GM12878 (cell line): ENCODE data around the gene ACSS1. TPM values are rescaled to one million over a fixed set of nuclear protein-coding genes. Genes with fewer than 3 reads are reported as not detected.

ENCODE experiments used
- ATAC-seq: fragments of 200-7000 bp; cut with Tn5 transposase; 3 replicates; pipeline ENCODE4 v1.9.1; 2020; ENCODE audit warnings: mild to moderate bottlenecking, moderate library complexity
- BruUV-seq: library from RNA; stranded (reverse); fragments of 400-500 nt; replicated peaks from 2 replicates; lab custom pipeline; 2021; lab: Mats Ljungman, UMichigan
- CTCF ChIA-PET: fragments of 300-600 bp; sonication (Branson Sonifier 250); formaldehyde crosslinking; extraction: SDS; loops from one replicate; lab custom pipeline; 2021; ENCODE audit warnings: inconsistent platforms; lab: Yijun Ruan, JAX
- POLR2A ChIA-PET: fragments of 350-600 bp; formaldehyde crosslinking; extraction: SDS; loops from one replicate; lab custom pipeline; 2021; ENCODE audit warnings: inconsistent platforms; lab: Charles Lee
- RAD21 ChIA-PET: fragments of 300-600 bp; sonication (Branson Sonifier 250); formaldehyde crosslinking; loops from one replicate; lab custom pipeline; 2023; ENCODE audit warnings: antibody characterized with exemption; ENCODE audit not compliant: unreplicated experiment; lab: Charles Lee
- SMC1A ChIA-PET: fragments of 300-600 bp; sonication (Branson Sonifier 250); formaldehyde crosslinking; loops from one replicate; lab custom pipeline; 2023; ENCODE audit not compliant: unreplicated experiment, uncharacterized antibody; lab: Charles Lee
- DNase-seq: peaks from one replicate; pipeline ENCODE4 v3.0.0-alpha.2; 2011; ENCODE audit warnings: low read depth, low spot score
- FAIRE-seq: peaks from 3 replicates; lab custom pipeline; 2011; peaks lifted over from hg19 to GRCh38; lab: Jason Lieb, UNC
- H2AFZ ChIP-seq: 2 replicates; pipeline ENCODE4 v1.6.0; 2011; ENCODE audit warnings: low read depth, low read length, control low read depth; ENCODE audit not compliant: control insufficient read depth
- H3K27ac ChIP-seq: 2 replicates; pipeline ENCODE4 v1.5.1; 2011; ENCODE audit warnings: control low read depth; ENCODE audit not compliant: control insufficient read depth, insufficient read depth
- H3K27me3 ChIP-seq, 2 experiments: replicated peaks in 1 of 2; 2 replicates each; pipeline versions ENCODE4 v1.6.0 to v1.6.1; 2011; ENCODE audit warnings: low read length in 1 of 2; ENCODE audit not compliant: control insufficient read depth in 2 of 2, insufficient read depth in 2 of 2
- H3K36me3 ChIP-seq, 2 experiments: 2 replicates each; pipeline ENCODE4 v1.5.1; 2011; ENCODE audit warnings: low read length in 1 of 2; ENCODE audit not compliant: control insufficient read depth in 2 of 2, insufficient read depth in 2 of 2
- H3K4me1 ChIP-seq: 2 replicates; pipeline ENCODE4 v1.6.1; 2011; ENCODE audit warnings: mild to moderate bottlenecking, low read length, moderate library complexity, mixed read lengths; ENCODE audit not compliant: control insufficient read depth, insufficient read depth
- H3K4me2 ChIP-seq: 2 replicates; pipeline ENCODE4 v1.6.0; 2011; ENCODE audit warnings: control low read depth; ENCODE audit not compliant: control insufficient read depth, insufficient read depth
- H3K4me3 ChIP-seq: fragments of 200-600 bp; sonication (generic); 2 replicates; pipeline ENCODE4 v1.5.1; 2016
- H3K79me2 ChIP-seq: 2 replicates; pipeline ENCODE4 v1.6.0; 2011; ENCODE audit warnings: low read length; ENCODE audit not compliant: control insufficient read depth, insufficient read depth
- H3K9ac ChIP-seq: 2 replicates; pipeline ENCODE4 v1.8.0; 2011; ENCODE audit warnings: low read length, control low read depth, mixed read lengths; ENCODE audit not compliant: control insufficient read depth, insufficient read depth
- H3K9me3 ChIP-seq: replicated peaks from 3 replicates; pipeline ENCODE4 v1.5.1; 2011; ENCODE audit warnings: mild to moderate bottlenecking, low read length; ENCODE audit not compliant: control insufficient read depth, insufficient read depth
- H4K20me1 ChIP-seq: 2 replicates; pipeline ENCODE4 v1.6.0; 2011; ENCODE audit not compliant: control insufficient read depth, insufficient read depth
- ASH2L ChIP-seq: fragments of 300-600, 200-600 bp; sonication (generic); IDR thresholded peaks from 2 replicates; pipeline ENCODE4 v1.6.1; 2017; ENCODE audit warnings: low read depth, mild to moderate bottlenecking, borderline replicate concordance
- CBX3 ChIP-seq: fragments of 200-600 bp; sonication (generic); IDR thresholded peaks from 2 replicates; pipeline ENCODE4 v1.6.1; 2016; ENCODE audit warnings: low read depth, borderline replicate concordance
- CEBPB ChIP-seq, 2 experiments: fragments of 150-350 bp in 1 of 2; IDR thresholded peaks; 2 replicates each; pipeline ENCODE4 v1.6.1; 2012 to 2014; ENCODE audit warnings: low read depth in 2 of 2, low read length in 2 of 2, borderline replicate concordance in 1 of 2, inconsistent platforms in 1 of 2
- CEBPZ ChIP-seq: fragments of 150-350 bp; IDR thresholded peaks from 2 replicates; pipeline ENCODE4 v1.6.1; 2016; ENCODE audit warnings: low read depth, low read length
- DPF2 ChIP-seq: fragments of 450-650 bp; IDR thresholded peaks from 2 replicates; pipeline ENCODE4 v1.6.1; 2017; ENCODE audit warnings: mild to moderate bottlenecking
- HCFC1 ChIP-seq: fragments of 150-350 bp; IDR thresholded peaks from 2 replicates; pipeline ENCODE4 v1.6.1; 2014; ENCODE audit warnings: low read length
- HDGF ChIP-seq: fragments of 450-650 bp; IDR thresholded peaks from 2 replicates; pipeline ENCODE4 v1.6.1; 2016; ENCODE audit warnings: antibody characterized with exemption
- IKZF1 ChIP-seq: fragments of 450-650 bp; conservative IDR thresholded peaks from 2 replicates; pipeline ENCODE4 v1.6.1; 2017; ENCODE audit warnings: antibody characterized with exemption, mild to moderate bottlenecking
- MTA2 ChIP-seq: fragments of 450-650 bp; IDR thresholded peaks from 2 replicates; pipeline ENCODE4 v1.6.1; 2016; ENCODE audit warnings: low read depth, mild to moderate bottlenecking, moderate library complexity
- MYC ChIP-seq: IDR thresholded peaks from 2 replicates; pipeline ENCODE4 v1.6.1; 2011; ENCODE audit warnings: mild to moderate bottlenecking, low read length, moderate library complexity, inconsistent platforms; ENCODE audit not compliant: insufficient read depth, insufficient replicate concordance, insufficient read length, severe bottlenecking
- NBN ChIP-seq: fragments of 450-650 bp; IDR thresholded peaks from 2 replicates; pipeline ENCODE4 v1.6.1; 2016
- NR2C2 ChIP-seq: IDR thresholded peaks from 2 replicates; pipeline ENCODE4 v1.6.1; 2011; ENCODE audit warnings: borderline replicate concordance, low read depth; ENCODE audit not compliant: control insufficient read depth, insufficient read length
- NR2F1 ChIP-seq: fragments of 450-650 bp; conservative IDR thresholded peaks from 2 replicates; pipeline ENCODE4 v1.6.1; 2017; ENCODE audit warnings: mild to moderate bottlenecking
- TBL1XR1 ChIP-seq: IDR thresholded peaks from 2 replicates; pipeline ENCODE4 v1.6.1; 2012; ENCODE audit warnings: low read depth, low read length, improper control_type of control experiment
- WGBS: methylation state at CpG from one replicate; pipeline ENCODE4 v1.1.6; 2016; ENCODE audit warnings: low lambda C conversion rate; ENCODE audit not compliant: insufficient replicate concordance, insufficient coverage; ENCODE audit errors: missing lambda C conversion rate; 5-methylcytosine and 5-hydroxymethylcytosine counted together
- in situ Hi-C: fragments of 300-500 bp; cut with MboI; formaldehyde crosslinking; loops from 9 replicates; pipeline ENCODE4 v1.14.3; 2018; ENCODE audit warnings: mixed read lengths
- intact Hi-C: fragments of 100-400 bp; cut with micrococcal nuclease; formaldehyde crosslinking; loops from one replicate; pipeline ENCODE4 v1.14.2; 2022; ENCODE audit not compliant: unreplicated experiment
- polyA plus RNA-seq, 11 experiments: library from polyadenylated mRNA; depleted of rRNA in 4 of 11; unstranded in 6 of 11; stranded (reverse) in 5 of 11; fragments of >200 nt; fragmentation: Nextera tagmentation in 4 of 11; fragmentation: Illumina TruSeq in 1 of 11; extraction: Ambion mirVana in 4 of 11; extraction: Trizol in 1 of 11; gene quantifications; 1 replicate in 1 of 11; 2 replicates in 10 of 11; pipeline versions ENCODE4 v1.2.1 to v1.2.3, GENCODE V29; 2011 to 2016; ENCODE audit warnings: inconsistent platforms in 2 of 11, missing spikeins in 2 of 11, low read depth in 1 of 11
- total RNA-seq, 4 experiments: library from RNA; depleted of rRNA in 3 of 4; stranded (reverse); fragments of >200 nt in 3 of 4; fragmentation: Illumina TruSeq in 1 of 4; extraction: Trizol in 1 of 4; gene quantifications; 2 replicates each; pipeline versions ENCODE4 v1.2.1 to v1.2.3, GENCODE V29; 2013 to 2021

Gene ACSS1
- total and polyA plus RNA-seq, 10 of the 15 experiments (the other 5 are each of a cell fraction or from before 2014, with no cell fraction given) = 1.3 to 44.9 (median 31.1) TPM

GRCh38 chr20:25030007-25030648 is 27.8 kb downstream of the ACSS1 start:
- DNase-seq = no peak
- TF ChIP-seq CBX3 = no peak
- TF ChIP-seq HCFC1 = no peak
- TF ChIP-seq HDGF = no peak
- no peak for TF ChIP-seq NR2C2
- TF ChIP-seq NR2F1 = no peak
- TF ChIP-seq TBL1XR1 = no peak
- TF ChIP-seq MTA2 = no peak
- no peak for TF ChIP-seq DPF2
- TF ChIP-seq, all 136 proteins: peak for 0
- no peaks in the 10 kb centered on the region for H3K27me3 ChIP-seq
- POLR2A ChIA-PET = no interaction called here
- no peaks in the 10 kb centered on the region for H3K4me1 ChIP-seq
- FAIRE-seq (no peak), ATAC-seq (no peak)
- no peaks in the 10 kb centered on the region for H4K20me1 ChIP-seq
- no peak overlapping the region for H3K4me2 ChIP-seq
- H3K79me2 ChIP-seq = no peaks in the 10 kb centered on the region
- peaks cover 0 to 6% of the 10 kb centered on the region in 2 experiments; a peak in 2 of 4 replicates for H3K36me3 ChIP-seq
- RAD21 ChIA-PET = interaction anchor here (1.3 kb wide), 1 partner anchor 27 kb away, joined by 3 read pairs; no protein-coding TSS in a partner anchor
- no peak overlapping the region for H2AFZ ChIP-seq
- in situ Hi-C loops = no loop called here
- BruUV-seq = no TSS peak
- CTCF ChIA-PET = no interaction called here
- no peak overlapping the region for H3K27ac ChIP-seq
- WGBS = 100% methylated on average over 5 of the region's 5 CpGs
- H3K9me3 ChIP-seq = no peaks in the 10 kb centered on the region
- SMC1A ChIA-PET = no interaction called here
- intact Hi-C loops = no loop called here
- no peak overlapping the region for H3K4me3 ChIP-seq
- no peak overlapping the region for H3K9ac ChIP-seq

- ChIA-PET POLR2A (no interaction called here), RAD21 (no interaction called here), CTCF (interaction anchor here (1.6 kb wide), 1 partner anchor 39 kb away, joined by 4 read pairs; no protein-coding TSS in a partner anchor)
- no peaks in the 10 kb centered on the region for H3K79me2 ChIP-seq
- no peak for DNase-seq
- no peak overlapping the region for H3K4me3 ChIP-seq
- WGBS = 75% methylated on average over 4 of the region's 4 CpGs
- no peaks in the 10 kb centered on the region for H3K27me3 ChIP-seq
- no peak for ATAC-seq
- FAIRE-seq = no peak
- in situ Hi-C loops = no loop called here
- H4K20me1 ChIP-seq = no peaks in the 10 kb centered on the region
- no peak overlapping the region for H2AFZ ChIP-seq
- H3K27ac ChIP-seq = no peak overlapping the region
- intact Hi-C loops = no loop called here
- TF ChIP-seq CEBPB (IDR thresholded peaks at IDR 0.05; ENCODE audit: borderline replicate concordance in 1 of 2, low read depth in 2 of 2, low read length in 2 of 2) = no peak
- no peak for TF ChIP-seq NBN
- no peak for TF ChIP-seq MYC
- no peak for TF ChIP-seq CEBPZ
- no peak for TF ChIP-seq HCFC1
- TF ChIP-seq IKZF1 = no peak
- no peak for TF ChIP-seq ASH2L
- TF ChIP-seq, all 136 proteins: peak for 0
- no TSS peak for BruUV-seq
- no peaks in the 10 kb centered on the region for H3K4me1 ChIP-seq
- no peak overlapping the region for H3K4me2 ChIP-seq
- SMC1A ChIA-PET = no interaction called here
- peaks cover 0 to 3% of the 10 kb centered on the region in 2 experiments; a peak in 2 of 4 replicates for H3K36me3 ChIP-seq
- H3K9me3 ChIP-seq = no peaks in the 10 kb centered on the region
- H3K9ac ChIP-seq = no peak overlapping the region
Observed at GRCh38 chr20:25025986-25026605, 31.8 kb downstream of the ACSS1 start.
